ENCODE data around the gene SLC25A46. TPM values are rescaled to one million over a fixed set of nuclear protein-coding genes. Genes with fewer than 3 reads are reported as not detected.
A peak's percentile ranks its signal among the peaks of the same experiment; 100 is the strongest.

Gene SLC25A46
- total and polyA plus RNA-seq, 9 of the 15 experiments (the other 6 are each of a cell fraction or from before 2014, with no cell fraction given), result 7.8 to 47.3 (median 31.8) TPM

- TF ChIP-seq JUN (IDR thresholded peaks at IDR 0.05; ENCODE audit: borderline replicate concordance, low read depth, low read length) (no peak), JUN (CRISPR knock-in tag; IDR thresholded peaks at IDR 0.05; ENCODE audit: borderline replicate concordance) (no peak), MCM2 (IDR thresholded peaks at IDR 0.05; ENCODE audit: low read depth) (no peak), DEAF1 (CRISPR knock-in tag; IDR thresholded peaks at IDR 0.05) (no peak), HIVEP1 (CRISPR knock-in tag; IDR thresholded peaks at IDR 0.05) (no peak), ZNF764 (CRISPR knock-in tag; IDR thresholded peaks at IDR 0.05; ENCODE audit: low read depth) (no peak), ETV5 (CRISPR knock-in tag; IDR thresholded peaks at IDR 0.05; ENCODE audit: low read depth) (no peak), NFATC3 (IDR thresholded peaks at IDR 0.05) (no peak)
These were observed 2.1 kb upstream of the SLC25A46 start (continued) for GRCh38 chr5:110736753-110737152.

- H3K79me2 ChIP-seq (ENCODE audit: control insufficient read depth, insufficient read depth, low read length), result peaks cover 15% of the 10 kb centered on the region
- H3K9me1 ChIP-seq (ENCODE audit: control insufficient read depth, insufficient read depth, low read length), result no peaks in the 10 kb centered on the region
- H4K20me1 ChIP-seq (replicated peaks; ENCODE audit: control insufficient read depth, insufficient read depth, low read length), result no peaks in the 10 kb centered on the region
- H3K9me3 ChIP-seq (replicated peaks; ENCODE audit: control insufficient read depth, insufficient read depth, low read depth, low read length), result no peaks in the 10 kb centered on the region
- DNase-seq (ENCODE audit: extremely low read depth in 1 of 4, low spot score in 3 of 4) (peak in 2 of 4 experiments; percentile 61 to 76), ATAC-seq (peak; percentile 82), FAIRE-seq (peak; percentile 19)
- H3K27me3 ChIP-seq (ENCODE audit: control insufficient read depth in 2 of 2, insufficient read depth in 2 of 2, low read length in 2 of 2), result no peaks in the 10 kb centered on the region
- H3K36me3 ChIP-seq (ENCODE audit: control insufficient read depth, insufficient read depth, low read length), result peaks cover 6% of the 10 kb centered on the region; the same call in 1 of the 3 replicates
- peak overlapping the region; percentile 99 for H2AFZ ChIP-seq (ENCODE audit: low read depth, low read length)
- TF ChIP-seq E2F6 (IDR thresholded peaks at IDR 0.05; ENCODE audit: borderline replicate concordance in 1 of 2, extremely low read depth in 1 of 2, insufficient read depth in 1 of 2, insufficient read length in 1 of 2, low read depth in 1 of 2, low read length in 1 of 2, poor library complexity in 1 of 2, severe bottlenecking in 1 of 2), result peak in 1 of 2 experiments; percentile 8
- TF ChIP-seq PRDM10 (IDR thresholded peaks at IDR 0.05; ENCODE audit: partially characterized antibody), result peak; percentile 83
- 0 out of 2 replicates have a peak, but pooled peaks have one; percentile 5 for TF ChIP-seq NFIC (IDR thresholded peaks at IDR 0.05)
- TF ChIP-seq CC2D1A (IDR thresholded peaks at IDR 0.05), result 0 out of 2 replicates have a peak, but pooled peaks have one; percentile 26
- no peak for TF ChIP-seq NCOA6 (IDR thresholded peaks at IDR 0.05)
- TF ChIP-seq GTF2E2 (tag; IDR thresholded peaks at IDR 0.05), result peak; percentile 47; the same call in 1 of the 2 replicates
- H3K4me3 ChIP-seq, result peak overlapping the region; percentile 92
- peak overlapping the region; percentile 79 to 85; a peak in 3 of 4 replicates for H3K9ac ChIP-seq (ENCODE audit: insufficient read depth in 1 of 2, low read depth in 2 of 2, low read length in 2 of 2)
- WGBS (ENCODE audit: insufficient coverage, low coverage, missing lambda C conversion rate), result 4% methylated on average over 14 of the region's 14 CpGs
- intact Hi-C loops (cut with micrococcal nuclease), result no loop called here
- ChIA-PET CTCF (ENCODE audit: low intra/inter-chr PET ratio) (no interaction called here), POLR2A (no interaction called here)
- H3K4me2 ChIP-seq (ENCODE audit: insufficient read depth, low read length), result peak overlapping the region; percentile 91
- in situ Hi-C loops (cut with MboI), result loop anchor here (25.0 kb wide), 1 partner anchor 374 kb away; no protein-coding TSS in a partner anchor
- 0 out of 5 replicates have a peak, but pooled peaks cover 2 to 6% of the 10 kb centered on the region in 2 experiments for H3K4me1 ChIP-seq (replicated peaks in 1 of 2; ENCODE audit: control insufficient read depth in 2 of 2, insufficient read depth in 2 of 2, low read length in 2 of 2)
- peak overlapping the region; percentile 79; the same call in 2 of the 3 replicates for H3K27ac ChIP-seq (ENCODE audit: extremely low read depth, low read depth, low read length)
- TSS peak; percentile 93 for BruUV-seq (replicated peaks)
These were observed 350 bp upstream of the SLC25A46 start for GRCh38 chr5:110738503-110738811.

Measured in K562 (cell line).